CD14-positive monocyte (primary cell): ENCODE results near the gene MACROH2A2. TPM values are rescaled to one million over a fixed set of nuclear protein-coding genes. Genes with fewer than 3 reads are reported as not detected.

Source experiments
- DNase-seq, 3 donors: peaks; one replicate each; pipeline ENCODE4 v3.0.0-alpha.2; 2011 to 2022
- H2AFZ ChIP-seq: 2 replicates; pipeline ENCODE4 v1.6.0; 2012; ENCODE audit warnings: mild to moderate bottlenecking, low read depth, low read length, inconsistent platforms; ENCODE audit not compliant: insufficient read depth, poor library complexity, severe bottlenecking
- H3K27ac ChIP-seq, 2 donors: 1 replicate in 1 of 2; 2 replicates in 1 of 2; pipeline ENCODE4 v1.5.1; 2012 to 2013; ENCODE audit warnings: low read length in 2 of 2, control low read depth in 1 of 2, inconsistent platforms in 1 of 2, low read depth in 1 of 2, mild to moderate bottlenecking in 1 of 2
- H3K27me3 ChIP-seq, 2 donors: one replicate each; pipeline versions ENCODE4 v1.6.0 to v1.6.1; 2011 to 2013; ENCODE audit warnings: low read length in 2 of 2; ENCODE audit not compliant: control insufficient read depth in 2 of 2, insufficient read depth in 2 of 2
- H3K36me3 ChIP-seq, 2 donors: replicated peaks in 1 of 2; 1 replicate in 1 of 2; 2 replicates in 1 of 2; pipeline versions ENCODE4 v1.5.1 to v1.6.1; 2012 to 2013; ENCODE audit warnings: low read length in 2 of 2, control low read depth in 1 of 2, inconsistent platforms in 1 of 2, mild to moderate bottlenecking in 1 of 2; ENCODE audit not compliant: insufficient read depth in 2 of 2, control insufficient read depth in 1 of 2
- H3K4me1 ChIP-seq, 2 donors: 1 replicate in 1 of 2; 2 replicates in 1 of 2; pipeline versions ENCODE4 v1.5.1 to v1.6.1; 2012 to 2013; ENCODE audit warnings: low read length in 2 of 2, control low read depth in 1 of 2, inconsistent platforms in 1 of 2, mild to moderate bottlenecking in 1 of 2, moderate library complexity in 1 of 2; ENCODE audit not compliant: insufficient read depth in 2 of 2, control insufficient read depth in 1 of 2
- H3K4me2 ChIP-seq: replicated peaks from 2 replicates; pipeline ENCODE3; 2012; ENCODE audit warnings: low read length, moderate library complexity, mild to moderate bottlenecking; ENCODE audit not compliant: poor library complexity, severe bottlenecking; ENCODE audit errors: extremely low read depth
- H3K4me3 ChIP-seq, 3 experiments: fragments of 200-600 bp in 1 of 3; sonication (generic) in 1 of 3; replicated peaks in 1 of 3; 1 replicate in 2 of 3; 2 replicates in 1 of 3; pipeline ENCODE4 v1.5.1; 2011 to 2013; ENCODE audit warnings: low read length in 3 of 3, mild to moderate bottlenecking in 3 of 3, control low read depth in 2 of 3, low read depth in 2 of 3, inconsistent platforms in 1 of 3, moderate library complexity in 1 of 3
- H3K79me2 ChIP-seq: 2 replicates; pipeline ENCODE4 v1.6.0; 2012; ENCODE audit warnings: mild to moderate bottlenecking, control low read depth, inconsistent platforms, low read length, moderate library complexity; ENCODE audit not compliant: insufficient read depth
- H3K9ac ChIP-seq: 2 replicates; pipeline ENCODE4 v1.6.0; 2017; ENCODE audit warnings: low read length, mild to moderate bottlenecking; ENCODE audit not compliant: insufficient read depth, poor library complexity, severe bottlenecking
- H3K9me3 ChIP-seq, 2 donors: replicated peaks in 1 of 2; 1 replicate in 1 of 2; 2 replicates in 1 of 2; pipeline versions ENCODE4 v1.5.1 to v1.6.1; 2012 to 2013; ENCODE audit warnings: low read length in 2 of 2, control low read depth in 1 of 2; ENCODE audit not compliant: control insufficient read depth in 1 of 2, insufficient read depth in 1 of 2
- H4K20me1 ChIP-seq: 2 replicates; pipeline ENCODE4 v1.6.0; 2012; ENCODE audit warnings: mild to moderate bottlenecking, low read length, control low read depth, moderate library complexity; ENCODE audit not compliant: insufficient read depth
- H3K27ac Mint-ChIP-seq, 7 donors: one replicate each; pipeline ENCODE4 v1.8.0; 2020; ENCODE audit warnings: mild to moderate bottlenecking in 7 of 7, mixed read lengths in 7 of 7, moderate library complexity in 6 of 7, inconsistent platforms in 2 of 7
- H3K27me3 Mint-ChIP-seq, 3 donors: one replicate each; pipeline ENCODE4 v1.8.0; 2021 to 2022; ENCODE audit warnings: low read depth in 3 of 3, mild to moderate bottlenecking in 3 of 3, mixed read lengths in 3 of 3, moderate library complexity in 3 of 3, inconsistent platforms in 1 of 3
- H3K36me3 Mint-ChIP-seq, 2 donors: one replicate each; pipeline ENCODE4 v1.8.0; 2020; ENCODE audit warnings: mixed read lengths in 2 of 2, inconsistent platforms in 1 of 2, mild to moderate bottlenecking in 1 of 2
- H3K4me1 Mint-ChIP-seq: one replicate; pipeline ENCODE4 v1.8.0; 2020; ENCODE audit warnings: mild to moderate bottlenecking, mixed read lengths
- H3K4me3 Mint-ChIP-seq, 2 donors: one replicate each; pipeline ENCODE4 v1.8.0; 2020; ENCODE audit warnings: mild to moderate bottlenecking in 2 of 2, mixed read lengths in 2 of 2, moderate library complexity in 1 of 2
- H3K9me3 Mint-ChIP-seq, 7 donors: one replicate each; pipeline ENCODE4 v1.8.0; 2020 to 2022; ENCODE audit warnings: mixed read lengths in 7 of 7, mild to moderate bottlenecking in 6 of 7, moderate library complexity in 6 of 7, inconsistent platforms in 2 of 7
- WGBS: methylation state at CpG from one replicate; pipeline ENCODE4 v1.1.5; 2013; ENCODE audit warnings: missing lambda C conversion rate; ENCODE audit not compliant: insufficient coverage; 5-methylcytosine and 5-hydroxymethylcytosine counted together
- intact Hi-C, 2 donors: fragments of 100-400 bp; cut with micrococcal nuclease; formaldehyde crosslinking; loops; one replicate each; pipeline versions ENCODE4 v1.15.0 to v1.15.1; 2023
- polyA plus RNA-seq, 3 donors: library from polyadenylated mRNA; depleted of rRNA in 1 of 3; unstranded in 2 of 3; stranded (reverse) in 1 of 3; fragments of 300-500 nt in 2 of 3; fragments of >200 nt in 1 of 3; fragmentation: Illumina TruSeq in 2 of 3; gene quantifications; 1 replicate in 2 of 3; 2 replicates in 1 of 3; pipeline ENCODE4 v1.2.3, GENCODE V29; 2012 to 2021
- TF ChIP-seq, protein P1 (sequence below): fragments of 200-600 bp; IDR thresholded peaks from one replicate; pipeline ENCODE4 v1.8.0; 2022; ENCODE audit warnings: antibody characterized with exemption, mild to moderate bottlenecking

Gene MACROH2A2
- polyA plus RNA-seq, 3 donors: 1.0 to 1.9 (median 1.7) TPM

- no peak for DNase-seq
- Histone ChIP-seq H3K9me3 (no peaks in the 10 kb centered on the region), H3K9ac (no peak overlapping the region), H3K4me2 (no peak overlapping the region), H3K36me3 (peaks cover 3 to 20% of the 10 kb centered on the region in 2 donors), H3K27ac (no peak overlapping the region), H4K20me1 (no peaks in the 10 kb centered on the region), H3K27me3 (peaks cover 3 to 11% of the 10 kb centered on the region in 2 donors), H3K4me1 (peaks cover 11 to 13% of the 10 kb centered on the region in 2 donors), H2AFZ (no peak overlapping the region), H3K79me2 (no peaks in the 10 kb centered on the region), H3K4me3 (no peak overlapping the region)
- no peak overlapping the region for H3K4me3 Mint-ChIP-seq
- 100% methylated on average over 3 of the region's 3 CpGs for WGBS
- peaks cover 14 to 26% (median 19%) of the 10 kb centered on the region in 3 donors for H3K27me3 Mint-ChIP-seq
- peak overlapping the region in 1 of 7 donors; percentile 62 for H3K27ac Mint-ChIP-seq
- TF ChIP-seq, protein P1, sequence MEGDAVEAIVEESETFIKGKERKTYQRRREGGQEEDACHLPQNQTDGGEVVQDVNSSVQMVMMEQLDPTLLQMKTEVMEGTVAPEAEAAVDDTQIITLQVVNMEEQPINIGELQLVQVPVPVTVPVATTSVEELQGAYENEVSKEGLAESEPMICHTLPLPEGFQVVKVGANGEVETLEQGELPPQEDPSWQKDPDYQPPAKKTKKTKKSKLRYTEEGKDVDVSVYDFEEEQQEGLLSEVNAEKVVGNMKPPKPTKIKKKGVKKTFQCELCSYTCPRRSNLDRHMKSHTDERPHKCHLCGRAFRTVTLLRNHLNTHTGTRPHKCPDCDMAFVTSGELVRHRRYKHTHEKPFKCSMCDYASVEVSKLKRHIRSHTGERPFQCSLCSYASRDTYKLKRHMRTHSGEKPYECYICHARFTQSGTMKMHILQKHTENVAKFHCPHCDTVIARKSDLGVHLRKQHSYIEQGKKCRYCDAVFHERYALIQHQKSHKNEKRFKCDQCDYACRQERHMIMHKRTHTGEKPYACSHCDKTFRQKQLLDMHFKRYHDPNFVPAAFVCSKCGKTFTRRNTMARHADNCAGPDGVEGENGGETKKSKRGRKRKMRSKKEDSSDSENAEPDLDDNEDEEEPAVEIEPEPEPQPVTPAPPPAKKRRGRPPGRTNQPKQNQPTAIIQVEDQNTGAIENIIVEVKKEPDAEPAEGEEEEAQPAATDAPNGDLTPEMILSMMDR: no peak
- no peaks in the 10 kb centered on the region for H3K9me3 Mint-ChIP-seq
- intact Hi-C loops: no loop called here
- H3K4me1 Mint-ChIP-seq: peaks cover 20% of the 10 kb centered on the region
- peaks cover 18 to 20% of the 10 kb centered on the region in 2 donors for H3K36me3 Mint-ChIP-seq
Measured at GRCh38 chr10:70135046-70135445, 82.4 kb downstream of the MACROH2A2 start.

DNA sequence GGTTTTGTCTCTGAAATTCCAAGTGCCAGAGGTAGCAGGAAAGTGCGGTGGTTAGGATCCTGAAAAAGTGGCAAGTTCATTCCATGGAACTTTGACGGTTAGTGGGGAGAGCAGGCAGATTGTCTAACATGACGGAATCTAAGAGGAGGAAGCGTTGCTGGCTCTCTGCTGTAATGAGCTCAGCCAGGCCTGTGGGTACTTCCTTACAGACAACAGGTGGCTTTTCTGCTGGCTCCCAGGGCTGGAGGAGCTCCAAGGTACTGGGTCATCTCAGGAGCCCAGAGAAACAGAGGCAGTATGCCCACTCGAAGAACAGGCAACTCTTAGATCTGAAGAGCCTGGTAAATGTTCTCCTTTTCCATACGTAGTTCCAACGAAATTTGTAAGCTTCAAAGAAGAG is 83.0 kb downstream of the MACROH2A2 start:
- H3K27me3 Mint-ChIP-seq: peaks cover 14 to 26% (median 19%) of the 10 kb centered on the region in 3 donors

More for the DNA sequence above, 83.0 kb downstream of the MACROH2A2 start:
- Mint-ChIP-seq H3K27ac (no peak overlapping the region), H3K4me1 (peaks cover 20% of the 10 kb centered on the region), H3K36me3 (peaks cover 21 to 25% of the 10 kb centered on the region in 2 donors), H3K9me3 (no peaks in the 10 kb centered on the region), H3K4me3 (no peak overlapping the region)
- 74% methylated on average over 4 of the region's 7 CpGs for WGBS
- no peak for DNase-seq
- Histone ChIP-seq H3K9me3 (no peaks in the 10 kb centered on the region), H2AFZ (no peak overlapping the region), H3K36me3 (peaks cover 3 to 20% of the 10 kb centered on the region in 2 donors), H3K4me3 (no peak overlapping the region), H3K27ac (no peak overlapping the region), H3K27me3 (peaks cover 3 to 11% of the 10 kb centered on the region in 2 donors), H4K20me1 (no peaks in the 10 kb centered on the region), H3K4me1 (peaks cover 11 to 13% of the 10 kb centered on the region in 2 donors), H3K9ac (no peak overlapping the region), H3K79me2 (no peaks in the 10 kb centered on the region), H3K4me2 (no peak overlapping the region)
- TF ChIP-seq, protein P1: no peak
- intact Hi-C loops: no loop called here
